ENCODE data around the gene PPP4C.

GRCh38 chr16:30113711-30114333 lies 38.0 kb downstream of the PPP4C start:
- TF ChIP-seq POLR2A (IDR thresholded peaks at IDR 0.05), result no peak
- TF ChIP-seq, protein P1, sequence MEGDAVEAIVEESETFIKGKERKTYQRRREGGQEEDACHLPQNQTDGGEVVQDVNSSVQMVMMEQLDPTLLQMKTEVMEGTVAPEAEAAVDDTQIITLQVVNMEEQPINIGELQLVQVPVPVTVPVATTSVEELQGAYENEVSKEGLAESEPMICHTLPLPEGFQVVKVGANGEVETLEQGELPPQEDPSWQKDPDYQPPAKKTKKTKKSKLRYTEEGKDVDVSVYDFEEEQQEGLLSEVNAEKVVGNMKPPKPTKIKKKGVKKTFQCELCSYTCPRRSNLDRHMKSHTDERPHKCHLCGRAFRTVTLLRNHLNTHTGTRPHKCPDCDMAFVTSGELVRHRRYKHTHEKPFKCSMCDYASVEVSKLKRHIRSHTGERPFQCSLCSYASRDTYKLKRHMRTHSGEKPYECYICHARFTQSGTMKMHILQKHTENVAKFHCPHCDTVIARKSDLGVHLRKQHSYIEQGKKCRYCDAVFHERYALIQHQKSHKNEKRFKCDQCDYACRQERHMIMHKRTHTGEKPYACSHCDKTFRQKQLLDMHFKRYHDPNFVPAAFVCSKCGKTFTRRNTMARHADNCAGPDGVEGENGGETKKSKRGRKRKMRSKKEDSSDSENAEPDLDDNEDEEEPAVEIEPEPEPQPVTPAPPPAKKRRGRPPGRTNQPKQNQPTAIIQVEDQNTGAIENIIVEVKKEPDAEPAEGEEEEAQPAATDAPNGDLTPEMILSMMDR (IDR thresholded peaks at IDR 0.05), result no peak
